Activated naive CD4-positive, alpha-beta T cell treated with Interleukin-2 at 50 U/mL for 16 hours (primary cell): ENCODE measurements around the gene SPACA7.

Source experiments
- DNase-seq: peaks from one replicate; pipeline ENCODE4 v3.0.0-alpha.2; 2020

The SPACA7 gene

GRCh38 chr13:112469071-112469745, 93.1 kb downstream of the SPACA7 start:
- no peak for DNase-seq

DNA sequence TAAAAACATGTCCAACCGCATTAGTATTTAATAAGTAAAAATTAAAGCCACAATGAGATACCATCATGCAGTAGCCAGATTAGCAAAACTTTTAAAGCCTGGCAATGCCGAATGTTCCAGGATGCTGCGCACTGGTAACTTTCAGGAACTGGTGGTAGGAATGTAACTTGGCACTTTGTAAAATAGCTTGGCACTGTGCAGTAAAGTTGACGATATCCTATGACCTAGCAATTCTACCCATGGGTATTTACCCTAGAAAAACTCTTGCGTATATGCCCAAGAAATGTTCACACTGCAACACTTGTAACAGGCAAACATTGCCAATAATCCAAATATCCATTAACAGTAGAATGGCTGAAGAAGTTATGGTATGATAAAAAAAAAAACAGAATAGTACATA, 97.7 kb downstream of the SPACA7 start:
- DNase-seq, result no peak

- DNase-seq, result no peak
These were observed 98.7 kb downstream of the SPACA7 start for GRCh38 chr13:112474869-112475268.

- DNase-seq, result no peak
These were observed 99.7 kb downstream of the SPACA7 start for GRCh38 chr13:112475889-112476288.

DNA sequence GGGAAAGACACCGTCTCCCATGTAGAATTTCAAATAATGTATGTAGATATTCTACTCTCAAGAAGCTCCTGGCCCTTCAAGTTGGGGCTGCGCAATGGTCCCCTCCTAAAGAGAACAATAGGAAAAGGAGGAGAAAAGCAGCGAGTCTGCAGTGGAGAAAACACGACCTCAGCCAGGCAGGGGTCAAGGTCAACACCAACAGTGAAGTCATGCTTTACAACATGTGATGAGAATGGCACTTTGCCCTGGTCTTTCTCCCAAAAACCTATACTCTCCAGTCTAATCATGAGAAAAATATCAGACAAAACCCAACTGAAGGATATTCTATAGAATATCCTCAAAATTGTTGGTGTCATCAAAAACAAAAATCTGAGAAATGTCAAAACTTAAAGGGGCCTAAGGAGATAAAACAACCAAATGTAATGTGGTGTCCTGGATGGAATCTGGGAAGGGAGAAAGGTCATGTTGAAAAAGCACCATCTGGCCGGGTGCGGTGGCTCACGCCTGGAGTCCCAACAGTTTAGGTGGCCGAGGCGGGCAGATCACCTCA, 101.0 kb downstream of the SPACA7 start:
- no peak for DNase-seq

DNA sequence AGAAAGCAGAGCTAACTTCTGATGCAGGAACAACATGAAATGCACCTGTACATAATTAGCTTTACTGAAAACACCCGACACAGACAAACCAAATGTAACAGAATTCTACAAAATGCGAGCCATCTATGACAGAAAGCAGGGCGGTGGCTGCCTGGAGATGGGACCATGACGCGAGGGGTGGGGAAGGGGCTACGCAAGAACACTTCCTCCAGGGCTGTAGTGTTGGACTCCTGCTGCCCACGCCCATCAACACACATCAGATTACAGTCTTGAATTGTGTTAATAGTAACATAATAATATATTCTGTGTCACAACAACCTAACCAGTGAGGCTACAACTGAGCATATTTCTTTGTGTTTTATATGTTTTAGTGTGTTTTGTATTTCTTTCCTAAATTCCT, 103.2 kb downstream of the SPACA7 start:
- DNase-seq, result no peak

GRCh38 chr13:112481458-112481857, 105.3 kb downstream of the SPACA7 start:
- no peak for DNase-seq

DNA sequence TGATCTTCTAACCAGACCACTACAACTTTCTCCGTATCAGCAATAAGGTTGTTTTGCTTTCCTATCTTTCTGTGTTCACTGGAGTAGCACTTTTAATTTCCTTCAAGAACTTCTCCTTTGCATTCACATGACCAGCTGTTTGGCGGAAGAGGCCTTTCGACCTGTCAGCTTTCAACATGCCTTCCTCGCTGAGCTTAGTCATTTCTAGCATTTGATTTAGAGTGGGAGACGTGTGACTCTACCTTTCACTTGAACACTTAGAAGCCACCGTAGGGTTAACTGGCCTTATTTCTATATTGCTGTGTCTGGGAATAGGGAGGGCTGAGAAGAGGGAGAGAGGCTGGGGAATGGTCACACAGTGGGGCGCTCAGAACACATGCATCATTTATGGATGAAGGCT, 107.1 kb downstream of the SPACA7 start:
- DNase-seq, result no peak
